GM08714 (cell line): ENCODE results near the gene NUDT6.

Experiments used
- H3K4me3 ChIP-seq: fragments of 200-500 bp; sonication (Bioruptor generic); 2 replicates; pipeline ENCODE4 v1.5.1; 2014; ENCODE audit warnings: mild to moderate bottlenecking, low read length, inconsistent platforms
- ZNF274 ChIP-seq: IDR thresholded peaks from 2 replicates; pipeline ENCODE4 v1.6.1; 2012; ENCODE audit warnings: mild to moderate bottlenecking, low read depth, low read length

Gene NUDT6

GRCh38 chr4:122930862-122931261, 8.5 kb upstream of the NUDT6 start:
- no peak for TF ChIP-seq ZNF274
- H3K4me3 ChIP-seq: no peak overlapping the region

- TF ChIP-seq ZNF274: no peak
- no peak overlapping the region for H3K4me3 ChIP-seq
These were observed 6.5 kb upstream of the NUDT6 start for GRCh38 chr4:122928930-122929329.

DNA sequence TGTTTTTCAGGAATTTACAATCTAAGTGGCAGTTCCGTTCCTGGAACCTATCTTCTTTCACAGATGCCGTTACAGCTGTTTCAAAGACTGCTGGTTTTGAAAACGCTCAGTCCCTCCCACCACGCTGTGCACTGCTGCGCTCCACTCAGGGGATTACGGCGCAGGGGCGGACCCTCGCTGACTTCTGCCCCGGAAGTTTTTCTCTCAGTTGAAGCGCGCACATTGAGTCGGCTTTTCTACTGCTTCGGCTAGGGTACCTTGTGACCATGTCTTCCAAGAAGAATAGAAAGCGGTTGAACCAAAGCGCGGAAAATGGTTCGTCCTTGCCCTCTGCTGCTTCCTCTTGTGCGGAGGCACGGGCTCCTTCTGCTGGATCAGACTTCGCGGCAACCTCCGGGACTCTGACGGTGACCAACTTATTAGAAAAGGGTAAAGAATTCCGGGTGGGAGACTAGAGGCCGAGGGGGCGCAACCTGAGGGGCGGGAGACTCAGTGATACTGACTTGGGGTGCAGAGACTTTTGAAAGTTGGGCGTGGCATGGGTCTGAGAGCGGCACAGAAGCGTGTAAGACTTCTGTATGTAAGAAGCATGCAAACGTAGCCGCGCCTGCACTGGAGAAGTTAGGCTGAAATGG, 597 bp upstream of the NUDT6 start:
- no peak for TF ChIP-seq ZNF274
- peak overlapping the region; percentile 68 for H3K4me3 ChIP-seq

DNA sequence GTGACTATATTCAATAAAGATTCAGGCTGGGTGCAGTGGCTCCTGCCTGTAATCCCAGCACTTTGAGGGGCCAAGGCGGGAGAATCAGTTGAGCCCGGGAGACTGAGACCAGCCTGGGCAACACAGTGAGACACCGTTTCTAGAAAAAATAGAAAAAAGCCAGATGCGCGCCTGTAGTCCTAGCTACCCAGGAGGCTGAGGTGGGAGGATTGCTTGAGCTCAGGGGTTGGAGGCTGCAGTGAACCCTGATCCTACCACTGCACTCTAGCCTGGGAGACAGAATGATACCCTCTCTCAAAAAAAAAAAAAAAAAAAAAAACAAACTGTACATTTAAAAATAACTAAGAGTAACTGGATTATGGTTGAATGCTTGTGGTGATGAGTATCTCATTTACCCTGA, 1.1 kb downstream of the NUDT6 start:
- TF ChIP-seq ZNF274: no peak
- H3K4me3 ChIP-seq: no peak overlapping the region

GRCh38 chr4:122920473-122920872, 1.9 kb downstream of the NUDT6 start:
- TF ChIP-seq ZNF274: no peak
- H3K4me3 ChIP-seq: no peak overlapping the region

- no peak overlapping the region for H3K4me3 ChIP-seq
- TF ChIP-seq ZNF274: no peak
These were observed 4.7 kb downstream of the NUDT6 start for GRCh38 chr4:122917731-122918130.

- no peak overlapping the region for H3K4me3 ChIP-seq
These were observed 7.5 kb downstream of the NUDT6 start for GRCh38 chr4:122914938-122915337.

DNA sequence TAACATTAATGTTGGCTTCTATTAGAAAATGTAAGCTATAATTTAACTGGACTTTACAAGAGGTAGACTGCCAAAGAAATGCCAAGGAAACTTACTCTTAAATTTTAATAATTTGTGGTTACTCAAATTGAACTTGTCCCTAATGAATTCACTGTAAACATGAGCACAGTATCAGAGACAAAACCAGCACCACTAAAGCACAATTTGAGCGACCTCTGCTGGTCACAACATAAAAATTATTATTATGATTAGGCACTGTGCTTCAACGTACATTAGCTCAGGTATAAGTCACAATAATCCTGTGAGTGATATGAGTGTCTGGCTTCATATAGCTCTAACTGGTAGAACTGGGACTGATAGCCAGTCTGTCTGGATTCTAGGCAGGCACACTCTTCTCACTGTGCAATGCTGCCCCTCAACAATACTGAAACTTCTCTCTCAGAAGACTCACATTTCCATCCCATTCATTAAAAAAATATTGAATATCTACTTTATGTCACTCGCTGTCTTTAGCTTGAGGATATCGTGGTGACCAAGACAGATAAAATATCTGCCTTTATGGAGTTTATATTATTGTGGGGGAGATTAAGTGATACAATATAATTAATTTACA, 8.0 kb downstream of the NUDT6 start:
- no peak for TF ChIP-seq ZNF274
- no peak overlapping the region for H3K4me3 ChIP-seq

More at GRCh38 chr4:122914938-122915337, 7.5 kb downstream of the NUDT6 start:
- no peak for TF ChIP-seq ZNF274

GRCh38 chr4:122912810-122913575, 9.4 kb downstream of the NUDT6 start:
- H3K4me3 ChIP-seq: no peak overlapping the region
- no peak for TF ChIP-seq ZNF274

- no peak overlapping the region for H3K4me3 ChIP-seq
- no peak for TF ChIP-seq ZNF274
These were observed 10.8 kb downstream of the NUDT6 start for GRCh38 chr4:122911588-122911987.

DNA sequence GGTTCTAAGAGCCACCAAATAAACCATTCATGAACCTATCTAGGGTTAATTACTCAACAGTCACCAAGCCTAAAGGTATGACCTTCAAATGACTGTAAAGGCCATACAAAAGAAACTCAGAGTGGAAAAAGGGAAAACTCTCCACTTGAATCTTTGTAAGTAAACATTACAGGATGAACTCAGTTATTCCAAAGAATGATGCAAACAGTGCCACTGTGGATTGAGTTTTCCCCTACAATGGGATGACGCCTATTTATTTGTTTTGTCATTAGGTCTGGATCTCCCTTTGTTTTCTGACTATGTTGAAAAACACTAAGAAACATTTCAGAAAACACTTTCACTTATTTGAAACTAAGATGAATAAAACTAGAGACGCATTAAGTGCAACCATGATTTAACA, 12.7 kb downstream of the NUDT6 start:
- no peak overlapping the region for H3K4me3 ChIP-seq
- no peak for TF ChIP-seq ZNF274

GRCh38 chr4:122908223-122908622, 14.2 kb downstream of the NUDT6 start:
- no peak overlapping the region for H3K4me3 ChIP-seq
- TF ChIP-seq ZNF274: no peak

DNA sequence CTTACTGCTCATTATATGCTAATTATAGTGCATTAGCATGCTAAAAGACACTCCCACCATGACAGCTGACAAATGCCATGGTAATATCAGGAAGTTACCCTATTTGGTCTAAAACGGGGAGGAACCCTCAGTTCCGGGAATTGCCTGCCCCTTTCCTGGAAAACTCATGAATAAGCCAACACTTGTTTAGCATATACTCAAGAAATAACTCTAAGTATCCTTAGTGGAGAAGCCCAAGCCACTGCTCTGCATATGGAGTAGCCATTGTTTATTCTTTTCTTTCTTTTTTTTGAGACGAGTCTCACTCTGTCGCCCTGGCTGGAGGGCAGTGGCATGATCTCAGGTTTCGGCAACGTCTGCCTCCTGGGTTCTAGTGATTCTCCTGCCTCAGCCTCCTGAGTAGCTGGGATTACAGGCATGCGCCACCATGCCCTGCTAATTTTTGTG, 15.5 kb downstream of the NUDT6 start:
- TF ChIP-seq ZNF274: no peak
- no peak overlapping the region for H3K4me3 ChIP-seq

GRCh38 chr4:122903766-122904288, 18.6 kb downstream of the NUDT6 start:
- TF ChIP-seq ZNF274: no peak
- H3K4me3 ChIP-seq: no peak overlapping the region

DNA sequence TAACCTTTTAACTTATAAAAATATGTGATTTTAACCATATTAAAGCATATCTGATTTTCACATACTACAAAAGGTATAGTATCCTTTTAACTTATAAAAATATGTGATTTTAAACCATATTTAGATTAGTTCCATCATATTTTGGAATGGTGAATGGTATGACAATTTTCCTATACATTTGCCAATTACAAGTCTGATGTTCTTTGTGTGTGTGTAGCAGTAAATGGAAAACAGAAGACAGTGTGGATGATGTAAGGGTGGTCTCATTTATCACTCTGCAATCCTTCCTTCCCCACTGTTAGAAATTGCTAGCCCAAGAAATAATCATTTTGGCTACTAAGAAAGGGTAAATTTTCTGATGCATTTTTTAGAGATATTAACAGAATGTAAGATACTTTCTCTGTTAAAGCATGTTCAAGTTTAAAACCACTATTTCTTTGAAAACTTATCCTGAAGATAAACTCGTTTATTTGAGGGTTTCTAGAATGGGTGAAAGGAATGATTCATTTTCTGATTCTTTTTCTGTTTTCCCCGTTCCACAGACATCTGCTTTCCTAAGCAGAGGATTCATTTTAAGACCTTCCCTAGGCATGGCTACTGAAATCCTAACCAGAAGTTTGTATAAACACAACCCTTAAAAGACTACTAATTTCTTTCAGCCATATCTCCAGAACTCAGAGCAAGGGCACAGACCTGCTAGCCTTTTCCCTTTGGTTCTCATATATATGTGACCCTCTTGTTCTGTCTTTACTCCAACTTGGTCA, 21.0 kb downstream of the NUDT6 start:
- TF ChIP-seq ZNF274: no peak
- H3K4me3 ChIP-seq: no peak overlapping the region
